CD14-positive monocyte (primary cell): ENCODE data around the gene LPIN2. TPM values are rescaled to one million over a fixed set of nuclear protein-coding genes. Genes with fewer than 3 reads are reported as not detected.

ENCODE experiments used
- DNase-seq, 3 donors: peaks; one replicate each; pipeline ENCODE4 v3.0.0-alpha.2; 2011 to 2022
- H2AFZ ChIP-seq: 2 replicates; pipeline ENCODE4 v1.6.0; 2012; ENCODE audit warnings: mild to moderate bottlenecking, low read depth, low read length, inconsistent platforms; ENCODE audit not compliant: insufficient read depth, poor library complexity, severe bottlenecking
- H3K27ac ChIP-seq, 2 donors: 1 replicate in 1 of 2; 2 replicates in 1 of 2; pipeline ENCODE4 v1.5.1; 2012 to 2013; ENCODE audit warnings: low read length in 2 of 2, control low read depth in 1 of 2, inconsistent platforms in 1 of 2, low read depth in 1 of 2, mild to moderate bottlenecking in 1 of 2
- H3K27me3 ChIP-seq, 2 donors: one replicate each; pipeline versions ENCODE4 v1.6.0 to v1.6.1; 2011 to 2013; ENCODE audit warnings: low read length in 2 of 2; ENCODE audit not compliant: control insufficient read depth in 2 of 2, insufficient read depth in 2 of 2
- H3K36me3 ChIP-seq, 2 donors: replicated peaks in 1 of 2; 1 replicate in 1 of 2; 2 replicates in 1 of 2; pipeline versions ENCODE4 v1.5.1 to v1.6.1; 2012 to 2013; ENCODE audit warnings: low read length in 2 of 2, control low read depth in 1 of 2, inconsistent platforms in 1 of 2, mild to moderate bottlenecking in 1 of 2; ENCODE audit not compliant: insufficient read depth in 2 of 2, control insufficient read depth in 1 of 2
- H3K4me1 ChIP-seq, 2 donors: 1 replicate in 1 of 2; 2 replicates in 1 of 2; pipeline versions ENCODE4 v1.5.1 to v1.6.1; 2012 to 2013; ENCODE audit warnings: low read length in 2 of 2, control low read depth in 1 of 2, inconsistent platforms in 1 of 2, mild to moderate bottlenecking in 1 of 2, moderate library complexity in 1 of 2; ENCODE audit not compliant: insufficient read depth in 2 of 2, control insufficient read depth in 1 of 2
- H3K4me2 ChIP-seq: replicated peaks from 2 replicates; pipeline ENCODE3; 2012; ENCODE audit warnings: low read length, moderate library complexity, mild to moderate bottlenecking; ENCODE audit not compliant: poor library complexity, severe bottlenecking; ENCODE audit errors: extremely low read depth
- H3K4me3 ChIP-seq, 3 experiments: fragments of 200-600 bp in 1 of 3; sonication (generic) in 1 of 3; replicated peaks in 1 of 3; 1 replicate in 2 of 3; 2 replicates in 1 of 3; pipeline ENCODE4 v1.5.1; 2011 to 2013; ENCODE audit warnings: low read length in 3 of 3, mild to moderate bottlenecking in 3 of 3, control low read depth in 2 of 3, low read depth in 2 of 3, inconsistent platforms in 1 of 3, moderate library complexity in 1 of 3
- H3K79me2 ChIP-seq: 2 replicates; pipeline ENCODE4 v1.6.0; 2012; ENCODE audit warnings: mild to moderate bottlenecking, control low read depth, inconsistent platforms, low read length, moderate library complexity; ENCODE audit not compliant: insufficient read depth
- H3K9ac ChIP-seq: 2 replicates; pipeline ENCODE4 v1.6.0; 2017; ENCODE audit warnings: low read length, mild to moderate bottlenecking; ENCODE audit not compliant: insufficient read depth, poor library complexity, severe bottlenecking
- H3K9me3 ChIP-seq, 2 donors: replicated peaks in 1 of 2; 1 replicate in 1 of 2; 2 replicates in 1 of 2; pipeline versions ENCODE4 v1.5.1 to v1.6.1; 2012 to 2013; ENCODE audit warnings: low read length in 2 of 2, control low read depth in 1 of 2; ENCODE audit not compliant: control insufficient read depth in 1 of 2, insufficient read depth in 1 of 2
- H4K20me1 ChIP-seq: 2 replicates; pipeline ENCODE4 v1.6.0; 2012; ENCODE audit warnings: mild to moderate bottlenecking, low read length, control low read depth, moderate library complexity; ENCODE audit not compliant: insufficient read depth
- H3K27ac Mint-ChIP-seq, 7 donors: one replicate each; pipeline ENCODE4 v1.8.0; 2020; ENCODE audit warnings: mild to moderate bottlenecking in 7 of 7, mixed read lengths in 7 of 7, moderate library complexity in 6 of 7, inconsistent platforms in 2 of 7
- H3K27me3 Mint-ChIP-seq, 3 donors: one replicate each; pipeline ENCODE4 v1.8.0; 2021 to 2022; ENCODE audit warnings: low read depth in 3 of 3, mild to moderate bottlenecking in 3 of 3, mixed read lengths in 3 of 3, moderate library complexity in 3 of 3, inconsistent platforms in 1 of 3
- H3K36me3 Mint-ChIP-seq, 2 donors: one replicate each; pipeline ENCODE4 v1.8.0; 2020; ENCODE audit warnings: mixed read lengths in 2 of 2, inconsistent platforms in 1 of 2, mild to moderate bottlenecking in 1 of 2
- H3K4me1 Mint-ChIP-seq: one replicate; pipeline ENCODE4 v1.8.0; 2020; ENCODE audit warnings: mild to moderate bottlenecking, mixed read lengths
- H3K4me3 Mint-ChIP-seq, 2 donors: one replicate each; pipeline ENCODE4 v1.8.0; 2020; ENCODE audit warnings: mild to moderate bottlenecking in 2 of 2, mixed read lengths in 2 of 2, moderate library complexity in 1 of 2
- H3K9me3 Mint-ChIP-seq, 7 donors: one replicate each; pipeline ENCODE4 v1.8.0; 2020 to 2022; ENCODE audit warnings: mixed read lengths in 7 of 7, mild to moderate bottlenecking in 6 of 7, moderate library complexity in 6 of 7, inconsistent platforms in 2 of 7
- CTCF ChIP-seq: fragments of 200-600 bp; IDR thresholded peaks from one replicate; pipeline ENCODE4 v1.8.0; 2022; ENCODE audit warnings: antibody characterized with exemption, mild to moderate bottlenecking
- WGBS: methylation state at CpG from one replicate; pipeline ENCODE4 v1.1.5; 2013; ENCODE audit warnings: missing lambda C conversion rate; ENCODE audit not compliant: insufficient coverage; 5-methylcytosine and 5-hydroxymethylcytosine counted together
- intact Hi-C, 2 donors: fragments of 100-400 bp; cut with micrococcal nuclease; formaldehyde crosslinking; loops; one replicate each; pipeline versions ENCODE4 v1.15.0 to v1.15.1; 2023
- polyA plus RNA-seq, 3 donors: library from polyadenylated mRNA; depleted of rRNA in 1 of 3; unstranded in 2 of 3; stranded (reverse) in 1 of 3; fragments of 300-500 nt in 2 of 3; fragments of >200 nt in 1 of 3; fragmentation: Illumina TruSeq in 2 of 3; gene quantifications; 1 replicate in 2 of 3; 2 replicates in 1 of 3; pipeline ENCODE4 v1.2.3, GENCODE V29; 2012 to 2021

Gene LPIN2
- polyA plus RNA-seq, 3 donors: 9.3 to 16.3 (median 10.3) TPM

- peaks cover 0 to 1% (median 0%) of the 10 kb centered on the region in 3 donors for H3K27me3 Mint-ChIP-seq
- peaks cover 24% of the 10 kb centered on the region for H4K20me1 ChIP-seq
- no peak overlapping the region for H3K4me3 ChIP-seq
- TF ChIP-seq CTCF: peak; percentile 83
- no CpG with 5 or more reads among the region's 2 CpGs for WGBS
- H3K4me3 Mint-ChIP-seq: no peak overlapping the region
- peaks cover 35 to 59% of the 10 kb centered on the region in 2 donors for H3K4me1 ChIP-seq
- no peak overlapping the region for H3K27ac ChIP-seq
- H3K9ac ChIP-seq: no peak overlapping the region
- peaks cover 16% of the 10 kb centered on the region in 2 donors for H3K36me3 Mint-ChIP-seq
- H2AFZ ChIP-seq: no peak overlapping the region
- no peaks in the 10 kb centered on the region for H3K27me3 ChIP-seq
- H3K9me3 ChIP-seq: no peaks in the 10 kb centered on the region
- H3K9me3 Mint-ChIP-seq: no peaks in the 10 kb centered on the region
- H3K36me3 ChIP-seq: no peaks in the 10 kb centered on the region
- no peak overlapping the region for H3K27ac Mint-ChIP-seq
- intact Hi-C loops: loop anchor here (5.0 to 10.0 kb wide), 2 partner anchors 53 to 141 kb away; partner anchors contain the start of gene EMILIN2 (in 1 of the 2)
- peaks cover 54% of the 10 kb centered on the region for H3K4me1 Mint-ChIP-seq
- peak in 2 of 3 donors; percentile 38 to 55 for DNase-seq
- H3K79me2 ChIP-seq: peaks cover 88% of the 10 kb centered on the region
- no peak overlapping the region for H3K4me2 ChIP-seq
These were observed 27.3 kb downstream of the LPIN2 start for GRCh38 chr18:2985628-2986027.

GRCh38 chr18:2984703-2985261 lies 28.2 kb downstream of the LPIN2 start:
- Mint-ChIP-seq H3K36me3 (peaks cover 16% of the 10 kb centered on the region in 2 donors), H3K9me3 (no peaks in the 10 kb centered on the region), H3K4me3 (no peak overlapping the region), H3K27ac (peak overlapping the region in 4 of 7 donors; percentile 3 to 64 (median 32)), H3K4me1 (peaks cover 62% of the 10 kb centered on the region), H3K27me3 (peaks cover 0 to 1% (median 0%) of the 10 kb centered on the region in 3 donors)
- H3K79me2 ChIP-seq: peaks cover 79% of the 10 kb centered on the region
- H3K27me3 ChIP-seq: no peaks in the 10 kb centered on the region
- no peak overlapping the region for H3K27ac ChIP-seq
- H3K36me3 ChIP-seq: no peaks in the 10 kb centered on the region
- no CpG with 5 or more reads among the region's 2 CpGs for WGBS
- TF ChIP-seq CTCF: no peak
- DNase-seq: peak in 1 of 3 donors; percentile 77
- peaks cover 43 to 64% of the 10 kb centered on the region in 2 donors for H3K4me1 ChIP-seq
- H3K9ac ChIP-seq: no peak overlapping the region
- no peak overlapping the region for H2AFZ ChIP-seq
- peaks cover 19% of the 10 kb centered on the region for H4K20me1 ChIP-seq
- intact Hi-C loops: loop anchor here (5.0 to 10.0 kb wide), 2 partner anchors 52 to 140 kb away; partner anchors contain the start of gene EMILIN2 (in 1 of the 2)
- no peak overlapping the region for H3K4me3 ChIP-seq
- H3K9me3 ChIP-seq: no peaks in the 10 kb centered on the region
- H3K4me2 ChIP-seq: no peak overlapping the region
